ENCODE measurements around the gene DNAH10. TPM values are rescaled to one million over a fixed set of nuclear protein-coding genes. Genes with fewer than 3 reads are reported as not detected.

The DNAH10 gene
- total RNA-seq, 1 experiment from 2014 or later, result not detected

DNA sequence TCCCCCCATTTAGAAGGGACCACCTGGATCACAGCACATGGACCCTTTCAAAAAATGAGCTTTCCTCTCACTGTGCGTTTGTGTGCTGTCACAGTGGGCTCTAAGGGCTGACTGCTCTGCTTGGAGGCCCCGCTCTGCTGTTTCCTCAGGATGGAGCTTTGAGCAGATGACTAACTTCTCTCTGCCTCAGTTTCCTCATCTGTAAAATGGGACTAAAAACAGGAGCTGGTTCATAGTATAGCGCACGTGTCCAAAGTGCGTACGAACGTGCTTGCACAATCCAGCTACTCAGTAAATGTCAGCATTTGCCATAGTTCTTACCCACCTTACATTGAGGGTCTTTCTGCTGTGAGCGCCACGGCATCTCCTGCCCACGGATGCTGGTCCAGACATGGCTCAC, 12.7 kb upstream of the DNAH10 start:
- no peak overlapping the region for H3K27ac ChIP-seq
- ChIA-PET CTCF (no interaction called here), POLR2A (ENCODE audit: unreplicated experiment) (no interaction called here)
- H3K27me3 ChIP-seq (ENCODE audit: insufficient read depth, low read depth), result no peaks in the 10 kb centered on the region
- H3K4me3 ChIP-seq, result no peak overlapping the region
- H3F3A ChIP-seq (ENCODE audit: insufficient read depth, low read depth), result no peaks in the 10 kb centered on the region
- H3K4me2 ChIP-seq, result no peak overlapping the region
- TF ChIP-seq CTCF (conservative IDR thresholded peaks at IDR 0.05) (no peak), EZH2 (IDR thresholded peaks at IDR 0.05; ENCODE audit: low read depth) (no peak)
- DNase-seq, result no peak
- no peaks in the 10 kb centered on the region for H3K4me1 ChIP-seq (replicated peaks; ENCODE audit: insufficient read depth)
- no TSS peak for BruUV-seq (replicated peaks)
- no peak overlapping the region for H2AFZ ChIP-seq
- intact Hi-C loops (cut with micrococcal nuclease; ENCODE audit: unreplicated experiment), result no loop called here
- no peaks in the 10 kb centered on the region for H3K9me2 ChIP-seq (ENCODE audit: insufficient read depth)
- H3K9me3 ChIP-seq (ENCODE audit: insufficient read depth, low read depth), result no peaks in the 10 kb centered on the region
- H3K79me2 ChIP-seq (ENCODE audit: low read depth), result no peaks in the 10 kb centered on the region
- no peaks in the 10 kb centered on the region for H4K20me1 ChIP-seq (ENCODE audit: insufficient read depth)
- H3K36me3 ChIP-seq (ENCODE audit: low read depth), result no peaks in the 10 kb centered on the region

DNA sequence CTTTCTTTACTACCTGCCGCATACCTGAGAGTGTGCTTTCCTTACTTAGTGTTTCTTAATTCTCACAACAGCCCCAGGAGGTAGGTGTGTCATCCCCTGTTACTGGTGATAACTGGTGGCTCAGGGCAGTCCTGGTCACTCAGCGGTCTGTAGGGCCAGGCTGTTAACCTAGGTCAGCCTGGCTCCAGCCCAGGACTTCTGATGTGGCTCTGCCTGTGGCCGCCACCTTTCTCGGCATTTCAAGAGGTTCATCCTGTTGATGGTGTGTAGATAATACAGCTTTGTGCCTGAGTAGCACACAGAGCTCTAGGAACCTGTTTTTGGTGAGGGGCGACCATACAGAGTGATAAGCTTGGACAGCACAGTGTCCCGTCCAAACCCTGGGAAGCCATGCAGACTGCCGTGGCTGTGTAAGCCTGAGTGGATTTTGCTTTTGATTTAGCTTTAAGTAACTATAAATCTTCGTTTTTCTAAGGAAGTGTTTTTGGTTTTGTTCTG, 11.9 kb upstream of the DNAH10 start:
- Histone ChIP-seq H3F3A (ENCODE audit: insufficient read depth, low read depth) (no peaks in the 10 kb centered on the region), H3K4me2 (no peak overlapping the region), H3K27me3 (ENCODE audit: insufficient read depth, low read depth) (no peaks in the 10 kb centered on the region), H3K9me3 (ENCODE audit: insufficient read depth, low read depth) (no peaks in the 10 kb centered on the region), H3K79me2 (ENCODE audit: low read depth) (no peaks in the 10 kb centered on the region), H3K36me3 (ENCODE audit: low read depth) (no peaks in the 10 kb centered on the region; the same call in 1 of the 2 replicates), H3K4me1 (replicated peaks; ENCODE audit: insufficient read depth) (no peaks in the 10 kb centered on the region), H3K9me2 (ENCODE audit: insufficient read depth) (no peaks in the 10 kb centered on the region), H3K4me3 (no peak overlapping the region), H3K27ac (no peak overlapping the region), H4K20me1 (ENCODE audit: insufficient read depth) (no peaks in the 10 kb centered on the region), H2AFZ (no peak overlapping the region)
- POLR2A ChIA-PET (ENCODE audit: unreplicated experiment), result no interaction called here
- CTCF ChIA-PET, result no interaction called here
- TF ChIP-seq CTCF (conservative IDR thresholded peaks at IDR 0.05) (no peak), EZH2 (IDR thresholded peaks at IDR 0.05; ENCODE audit: low read depth) (no peak)
- intact Hi-C loops (cut with micrococcal nuclease; ENCODE audit: unreplicated experiment), result no loop called here
- BruUV-seq (replicated peaks), result no TSS peak
- no peak for DNase-seq

- Histone ChIP-seq H4K20me1 (ENCODE audit: insufficient read depth) (no peaks in the 10 kb centered on the region), H2AFZ (no peak overlapping the region), H3K9me3 (ENCODE audit: insufficient read depth, low read depth) (no peaks in the 10 kb centered on the region), H3K27ac (no peak overlapping the region), H3K36me3 (ENCODE audit: low read depth) (no peaks in the 10 kb centered on the region; the same call in 1 of the 2 replicates), H3K4me2 (no peak overlapping the region), H3K9me2 (ENCODE audit: insufficient read depth) (no peaks in the 10 kb centered on the region), H3K4me3 (no peak overlapping the region), H3K4me1 (replicated peaks; ENCODE audit: insufficient read depth) (no peaks in the 10 kb centered on the region), H3K79me2 (ENCODE audit: low read depth) (no peaks in the 10 kb centered on the region), H3K27me3 (ENCODE audit: insufficient read depth, low read depth) (no peaks in the 10 kb centered on the region), H3F3A (ENCODE audit: insufficient read depth, low read depth) (no peaks in the 10 kb centered on the region)
- CTCF ChIA-PET, result no interaction called here
- DNase-seq, result no peak
- BruUV-seq (replicated peaks), result no TSS peak
- no peak for TF ChIP-seq CTCF (conservative IDR thresholded peaks at IDR 0.05)
- TF ChIP-seq EZH2 (IDR thresholded peaks at IDR 0.05; ENCODE audit: low read depth), result no peak
- intact Hi-C loops (cut with micrococcal nuclease; ENCODE audit: unreplicated experiment), result no loop called here
- POLR2A ChIA-PET (ENCODE audit: unreplicated experiment), result no interaction called here
These were observed 10.1 kb upstream of the DNAH10 start for GRCh38 chr12:123752046-123752445.
